Mesendoderm (in vitro differentiated cells): ENCODE results near the gene PDE4D.

ENCODE experiments used
- DNase-seq: peaks from one replicate; pipeline ENCODE4 v3.0.0; 2013
- H2AK5ac ChIP-seq: 2 replicates; pipeline ENCODE4 v1.6.1; 2013; ENCODE audit warnings: low read length, inconsistent platforms
- H2BK120ac ChIP-seq: 2 replicates; pipeline ENCODE4 v1.6.1; 2013; ENCODE audit warnings: low read depth, mild to moderate bottlenecking, low read length, moderate library complexity, mixed read lengths
- H2BK15ac ChIP-seq: replicated peaks from 2 replicates; pipeline ENCODE4 v1.6.1; 2013; ENCODE audit warnings: low read depth, mild to moderate bottlenecking, moderate library complexity
- H2BK5ac ChIP-seq: 2 replicates; pipeline ENCODE4 v1.6.1; 2013; ENCODE audit warnings: low read length, inconsistent platforms
- H3K18ac ChIP-seq: 2 replicates; pipeline ENCODE4 v1.6.1; 2013; ENCODE audit warnings: mild to moderate bottlenecking, low read length, mixed read lengths
- H3K23ac ChIP-seq: one replicate; pipeline ENCODE4 v1.6.1; 2013; ENCODE audit warnings: low read length
- H3K27ac ChIP-seq: 2 replicates; pipeline ENCODE4 v1.5.1; 2013; ENCODE audit warnings: low read depth, mild to moderate bottlenecking, inconsistent platforms, low read length, moderate library complexity
- H3K27me3 ChIP-seq: 2 replicates; pipeline ENCODE4 v1.6.1; 2013; ENCODE audit warnings: low read length, control low read depth, mild to moderate bottlenecking, inconsistent platforms; ENCODE audit not compliant: insufficient read depth, poor library complexity
- H3K36me3 ChIP-seq: 2 replicates; pipeline ENCODE4 v1.6.1; 2013; ENCODE audit warnings: low read length, inconsistent platforms; ENCODE audit not compliant: control insufficient read depth, insufficient read depth
- H3K4ac ChIP-seq: one replicate; pipeline ENCODE4 v1.6.1; 2013; ENCODE audit warnings: low read depth, mild to moderate bottlenecking, low read length, moderate library complexity
- H3K4me1 ChIP-seq: 2 replicates; pipeline ENCODE4 v1.6.1; 2013; ENCODE audit warnings: low read depth, low read length, inconsistent platforms; ENCODE audit not compliant: control insufficient read depth
- H3K4me2 ChIP-seq: 2 replicates; pipeline ENCODE4 v1.6.1; 2013; ENCODE audit warnings: low read length
- H3K4me3 ChIP-seq: 2 replicates; pipeline ENCODE4 v1.5.1; 2013; ENCODE audit warnings: mild to moderate bottlenecking, low read length
- H3K56ac ChIP-seq: one replicate; pipeline ENCODE4 v1.6.1; 2013; ENCODE audit warnings: low read length
- H3K79me1 ChIP-seq: 2 replicates; pipeline ENCODE4 v1.6.1; 2013; ENCODE audit warnings: low read length, inconsistent platforms
- H3K79me2 ChIP-seq: 2 replicates; pipeline ENCODE4 v1.6.1; 2013; ENCODE audit warnings: mild to moderate bottlenecking, low read length; ENCODE audit not compliant: control insufficient read depth, insufficient read depth
- H3K9ac ChIP-seq: 2 replicates; pipeline ENCODE4 v1.6.1; 2013; ENCODE audit warnings: low read length, inconsistent platforms
- H4K5ac ChIP-seq: one replicate; pipeline ENCODE4 v1.6.1; 2013; ENCODE audit warnings: low read length
- H4K8ac ChIP-seq: one replicate; pipeline ENCODE4 v1.6.1; 2013; ENCODE audit warnings: low read depth, mild to moderate bottlenecking, control low read depth, low read length, moderate library complexity
- WGBS: extraction: QIAGEN DNeasy Blood & Tissue Kit; methylation state at CpG from one replicate; pipeline ENCODE4 v1.1.7; 2013; ENCODE audit warnings: low lambda C conversion rate, missing lambda C conversion rate; ENCODE audit not compliant: insufficient coverage; ENCODE audit errors: extremely low coverage; 5-methylcytosine and 5-hydroxymethylcytosine counted together

PDE4D gene

DNA sequence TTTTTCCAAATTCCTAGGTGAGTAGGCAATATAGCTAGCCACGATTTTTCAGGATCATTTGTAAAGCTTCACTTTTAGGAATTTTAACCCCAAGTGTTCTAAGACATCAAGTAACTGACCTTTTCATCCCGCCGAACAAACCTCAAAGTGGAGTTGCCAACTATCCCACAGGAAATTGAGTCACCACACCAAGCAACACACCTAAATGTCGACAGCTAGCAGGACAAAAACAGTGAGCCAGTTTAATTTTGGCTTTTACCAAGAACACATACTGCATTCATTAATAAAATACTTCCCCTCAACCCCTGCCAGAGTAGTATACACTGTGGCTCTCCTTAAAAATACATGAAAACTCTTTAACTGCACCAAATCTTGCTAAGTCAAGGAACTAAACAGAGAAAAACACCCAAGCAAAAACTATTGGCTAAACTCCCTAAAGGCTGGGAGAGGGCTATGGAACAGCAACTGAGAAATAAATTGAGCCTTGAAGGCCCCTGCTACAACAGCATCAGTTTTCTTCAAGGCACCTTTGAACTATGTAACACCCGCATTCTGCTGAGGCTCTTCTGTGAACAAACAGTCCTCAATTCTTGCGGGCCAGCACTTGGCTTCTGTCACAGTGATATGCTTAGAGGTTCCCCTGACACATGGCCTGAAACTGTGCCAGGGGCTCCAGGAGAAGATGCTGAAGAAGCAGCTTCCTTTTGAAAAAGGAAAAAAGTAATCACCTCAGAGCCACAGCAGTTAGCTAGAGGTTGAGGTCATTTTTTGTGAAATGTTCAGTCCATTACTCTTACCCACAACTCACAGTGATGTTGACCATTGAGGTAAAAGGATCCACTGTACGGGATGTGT, 851.1 kb downstream of the PDE4D start:
- Histone ChIP-seq H3K9ac (no peak overlapping the region), H2AK5ac (no peak overlapping the region), H3K27me3 (no peaks in the 10 kb centered on the region), H3K36me3 (no peaks in the 10 kb centered on the region), H2BK120ac (no peak overlapping the region), H3K4me3 (no peak overlapping the region), H3K18ac (no peak overlapping the region), H3K79me2 (no peaks in the 10 kb centered on the region), H3K27ac (no peak overlapping the region), H3K4ac (no peak overlapping the region), H2BK5ac (no peak overlapping the region), H4K5ac (no peak overlapping the region), H3K23ac (no peak overlapping the region), H3K56ac (no peak overlapping the region), H2BK15ac (no peak overlapping the region), H4K8ac (no peak overlapping the region), H3K79me1 (no peaks in the 10 kb centered on the region), H3K4me1 (no peaks in the 10 kb centered on the region), H3K4me2 (no peak overlapping the region)
- WGBS, result no CpG with 5 or more reads among the region's 7 CpGs
- DNase-seq, result no peak

DNA sequence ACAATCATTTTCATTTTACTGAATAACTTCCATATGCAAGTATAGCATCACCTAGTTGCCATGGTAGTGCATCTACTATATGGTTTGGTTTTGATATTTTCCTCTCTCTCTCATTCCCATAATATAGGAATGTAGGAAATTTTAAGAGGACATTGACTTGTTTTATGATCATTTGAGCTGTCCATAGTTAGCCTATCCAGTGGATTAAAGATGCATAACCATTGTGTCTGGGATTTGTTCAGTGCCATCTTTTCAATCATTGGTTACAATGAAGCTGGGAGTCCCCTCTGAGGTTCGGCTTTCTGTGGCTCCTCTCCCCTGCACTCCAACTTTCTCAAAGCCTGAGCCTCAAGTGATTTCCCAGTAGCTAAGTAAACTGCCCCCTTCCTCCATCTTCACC, 852.2 kb downstream of the PDE4D start:
- no peak overlapping the region for H2BK15ac ChIP-seq
- H4K8ac ChIP-seq, result no peak overlapping the region
- no peaks in the 10 kb centered on the region for H3K27me3 ChIP-seq
- no peak for DNase-seq
- no CpG with 5 or more reads among the region's 1 CpG for WGBS
- H3K4me3 ChIP-seq, result no peak overlapping the region
- H2BK120ac ChIP-seq, result no peak overlapping the region
- H2AK5ac ChIP-seq, result no peak overlapping the region
- H3K4ac ChIP-seq, result no peak overlapping the region
- no peak overlapping the region for H3K4me2 ChIP-seq
- no peak overlapping the region for H3K18ac ChIP-seq
- no peak overlapping the region for H4K5ac ChIP-seq
- H3K23ac ChIP-seq, result no peak overlapping the region
- no peaks in the 10 kb centered on the region for H3K79me2 ChIP-seq
- H3K4me1 ChIP-seq, result no peaks in the 10 kb centered on the region
- H3K36me3 ChIP-seq, result no peaks in the 10 kb centered on the region
- no peak overlapping the region for H2BK5ac ChIP-seq
- H3K79me1 ChIP-seq, result no peaks in the 10 kb centered on the region
- no peak overlapping the region for H3K9ac ChIP-seq
- H3K27ac ChIP-seq, result no peak overlapping the region
- no peak overlapping the region for H3K56ac ChIP-seq

DNA sequence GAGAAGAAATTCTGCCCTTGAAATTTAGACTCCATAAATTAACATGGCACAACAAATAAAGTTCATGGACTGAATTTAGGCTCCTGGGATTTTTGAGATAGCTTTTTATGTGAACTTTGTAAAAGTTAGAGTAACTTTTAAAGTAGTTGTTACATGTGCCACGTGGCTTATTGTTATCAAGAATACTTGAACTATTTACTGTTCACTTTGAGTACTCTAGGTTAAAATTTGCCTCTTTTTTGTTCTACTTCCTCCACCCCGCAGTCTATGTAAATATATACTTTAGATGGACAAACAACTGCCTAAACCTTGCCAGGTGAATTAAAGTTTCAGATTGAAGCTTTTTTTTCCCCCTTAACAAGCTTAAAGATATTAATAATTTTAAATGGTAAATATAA, 852.7 kb downstream of the PDE4D start:
- no peak overlapping the region for H3K18ac ChIP-seq
- no peaks in the 10 kb centered on the region for H3K79me2 ChIP-seq
- no peak overlapping the region for H3K4ac ChIP-seq
- no peaks in the 10 kb centered on the region for H3K27me3 ChIP-seq
- no peaks in the 10 kb centered on the region for H3K36me3 ChIP-seq
- H3K4me2 ChIP-seq, result no peak overlapping the region
- no peak overlapping the region for H4K8ac ChIP-seq
- H3K23ac ChIP-seq, result no peak overlapping the region
- H3K27ac ChIP-seq, result no peak overlapping the region
- H3K4me3 ChIP-seq, result no peak overlapping the region
- no peak overlapping the region for H2BK120ac ChIP-seq
- H3K4me1 ChIP-seq, result no peaks in the 10 kb centered on the region
- DNase-seq, result no peak
- no peak overlapping the region for H2BK15ac ChIP-seq
- no peak overlapping the region for H2AK5ac ChIP-seq
- no peak overlapping the region for H2BK5ac ChIP-seq
- no peaks in the 10 kb centered on the region for H3K79me1 ChIP-seq
- H3K9ac ChIP-seq, result no peak overlapping the region
- no peak overlapping the region for H3K56ac ChIP-seq
- WGBS, result no CpG with 5 or more reads among the region's 2 CpGs
- H4K5ac ChIP-seq, result no peak overlapping the region

DNA sequence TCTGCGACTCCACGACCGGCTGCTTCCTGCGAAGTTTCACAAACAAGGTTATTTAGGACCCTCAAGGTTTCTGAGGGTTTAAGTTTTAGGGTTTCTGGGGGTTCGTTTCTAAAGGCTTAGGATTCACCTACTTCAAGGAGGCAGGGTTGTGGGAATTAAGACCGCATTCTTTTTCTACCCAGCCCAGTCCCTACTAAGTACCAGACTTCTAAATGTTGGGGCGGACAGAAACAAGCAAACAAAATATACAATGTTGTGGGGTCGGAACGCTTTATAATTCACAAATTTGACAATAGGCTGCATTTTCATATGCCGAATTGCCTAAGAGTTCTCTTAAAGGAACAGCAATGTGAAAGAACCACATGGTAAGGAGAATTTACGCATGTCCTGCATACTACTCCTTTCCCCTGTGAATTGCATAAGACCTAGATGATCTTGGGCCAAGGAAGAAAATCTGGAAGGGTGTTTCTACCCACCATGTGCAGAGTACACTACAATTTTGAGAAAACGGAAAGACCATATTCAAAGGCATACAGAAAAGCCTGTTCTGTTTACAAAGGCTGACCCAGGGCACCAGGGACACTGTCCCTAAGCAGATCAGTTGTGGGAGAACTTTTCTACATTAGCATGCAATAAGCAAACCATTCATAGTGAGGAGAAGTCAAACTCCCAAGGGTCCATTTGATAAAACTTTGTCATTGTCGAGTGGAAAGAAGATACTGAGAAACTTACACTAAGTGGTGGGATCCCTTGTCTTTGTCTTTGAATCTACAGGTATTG, 853.3 kb downstream of the PDE4D start:
- H3K18ac ChIP-seq, result no peak overlapping the region
- H3K23ac ChIP-seq, result no peak overlapping the region
- peak; percentile 10 for DNase-seq
- no peak overlapping the region for H4K8ac ChIP-seq
- H3K4me3 ChIP-seq, result no peak overlapping the region
- no peaks in the 10 kb centered on the region for H3K4me1 ChIP-seq
- no peak overlapping the region for H2BK5ac ChIP-seq
- no peak overlapping the region for H4K5ac ChIP-seq
- no peak overlapping the region for H3K4ac ChIP-seq
- no peak overlapping the region for H2AK5ac ChIP-seq
- H3K9ac ChIP-seq, result no peak overlapping the region
- no peaks in the 10 kb centered on the region for H3K36me3 ChIP-seq
- no peak overlapping the region for H3K56ac ChIP-seq
- no peaks in the 10 kb centered on the region for H3K79me1 ChIP-seq
- peak overlapping the region; percentile 80 for H3K4me2 ChIP-seq
- H3K27me3 ChIP-seq, result no peaks in the 10 kb centered on the region
- H3K79me2 ChIP-seq, result no peaks in the 10 kb centered on the region
- no peak overlapping the region for H2BK15ac ChIP-seq
- WGBS, result no CpG with 5 or more reads among the region's 13 CpGs
- no peak overlapping the region for H3K27ac ChIP-seq
- H2BK120ac ChIP-seq, result no peak overlapping the region

DNA sequence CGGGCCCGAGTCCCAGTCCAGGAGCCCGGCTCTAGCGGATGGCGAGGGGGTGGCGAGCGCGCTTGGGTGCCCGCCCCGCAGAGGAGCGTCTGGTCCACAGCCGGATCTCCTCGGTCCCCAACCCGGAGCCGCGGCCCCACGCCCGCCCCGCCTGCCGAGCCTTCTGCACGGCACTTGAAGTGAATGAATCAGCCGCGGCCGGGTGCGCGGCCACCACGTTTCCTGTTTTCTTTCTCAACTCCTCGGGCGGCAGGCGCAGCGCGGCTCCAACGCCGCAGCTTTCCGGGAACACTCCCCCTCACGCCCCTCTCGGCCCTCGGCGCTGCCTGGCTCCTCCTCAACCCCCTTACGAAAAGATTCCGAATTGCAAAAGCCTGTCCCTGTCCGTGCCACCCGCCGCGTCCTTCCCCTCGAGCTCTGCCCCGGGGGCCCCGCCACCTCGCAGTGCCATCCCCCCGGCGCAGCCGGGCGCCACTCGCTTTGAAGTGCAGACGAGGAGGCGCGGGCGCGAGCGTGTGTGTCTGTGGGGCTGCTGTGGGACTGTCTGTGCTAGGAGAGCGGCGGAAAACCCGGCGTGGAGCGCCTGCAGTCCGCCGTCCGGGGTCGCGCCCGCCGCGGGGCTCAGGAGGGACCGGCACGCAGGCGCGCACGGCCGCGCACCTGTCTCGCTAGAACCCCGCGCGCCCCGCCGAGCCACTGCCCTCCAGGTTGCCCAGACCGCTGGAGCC, 854.1 kb downstream of the PDE4D start:
- peak; percentile 76 for DNase-seq
- no peak overlapping the region for H2BK15ac ChIP-seq

More for the DNA sequence above, 854.1 kb downstream of the PDE4D start:
- Histone ChIP-seq H3K79me1 (no peaks in the 10 kb centered on the region), H4K5ac (no peak overlapping the region), H3K4me3 (peak overlapping the region; percentile 37), H3K18ac (peak overlapping the region; percentile 29), H4K8ac (no peak overlapping the region), H3K27ac (no peak overlapping the region), H3K36me3 (no peaks in the 10 kb centered on the region), H2BK120ac (no peak overlapping the region), H3K4me2 (peak overlapping the region; percentile 80), H3K9ac (peak overlapping the region; percentile 66), H3K27me3 (no peaks in the 10 kb centered on the region), H3K4ac (no peak overlapping the region), H3K23ac (no peak overlapping the region), H2AK5ac (no peak overlapping the region), H3K79me2 (no peaks in the 10 kb centered on the region), H3K56ac (peak overlapping the region; percentile 81), H2BK5ac (no peak overlapping the region), H3K4me1 (no peaks in the 10 kb centered on the region)
- WGBS, result no CpG with 5 or more reads among the region's 87 CpGs
